ENCODE data around the gene YJU2. TPM values are rescaled to one million over a fixed set of nuclear protein-coding genes. Genes with fewer than 3 reads are reported as not detected.
A peak's percentile ranks its signal among the peaks of the same experiment; 100 is the strongest.

The YJU2 gene
- total and polyA plus RNA-seq, 2 of the 8 experiments (the other 6 are each of a cell fraction or from before 2014, with no cell fraction given): 26.8 to 27.7 TPM

- Histone ChIP-seq H3K9ac (replicated peaks in 1 of 4; ENCODE audit: extremely low read depth in 1 of 4, low read depth in 3 of 4, low read length in 3 of 4) (peak overlapping the region in 1 of 4 experiments; percentile 54; a peak in 2 of 7 replicates), H3K23me2 (ENCODE audit: low read depth, low read length) (peaks cover 4% of the 10 kb centered on the region), H4K5ac (ENCODE audit: insufficient read length, low read depth, low read length) (no peak overlapping the region), H3K79me2 (ENCODE audit: control insufficient read depth in 1 of 2, insufficient read depth in 2 of 2, low read length in 2 of 2) (no peaks in the 10 kb centered on the region), H4K20me1 (replicated peaks in 1 of 2; ENCODE audit: control insufficient read depth in 1 of 2, insufficient read depth in 2 of 2, low read length in 2 of 2) (no peaks in the 10 kb centered on the region), H3K4me3 (ENCODE audit: extremely low read depth in 1 of 4, insufficient read depth in 2 of 4, low read depth in 3 of 4, low read length in 4 of 4) (peak overlapping the region in 3 of 4 experiments; percentile 26 to 87 (median 68); a peak in 5 of 8 replicates), H3K14ac (ENCODE audit: insufficient read length) (no peak overlapping the region), H2BK15ac (ENCODE audit: low read length) (no peak overlapping the region), H3K18ac (ENCODE audit: extremely low read depth, low read length) (no peak overlapping the region), H3K27ac (ENCODE audit: low read depth, low read length) (no peak overlapping the region), H3K36me3 (ENCODE audit: control insufficient read depth in 2 of 4, insufficient read depth in 4 of 4, low read length in 3 of 4) (no peaks in the 10 kb centered on the region), H2BK20ac (ENCODE audit: low read length) (no peak overlapping the region), H2BK12ac (ENCODE audit: low read depth, low read length) (no peak overlapping the region), H3K23ac (ENCODE audit: insufficient read length) (no peak overlapping the region), H3K4me1 (replicated peaks in 1 of 4; ENCODE audit: control insufficient read depth in 3 of 4, insufficient read depth in 4 of 4, low read length in 3 of 4) (peaks cover 0 to 2% (median 0%) of the 10 kb centered on the region in 4 experiments; a peak in 3 of 7 replicates), H3K4ac (replicated peaks; ENCODE audit: insufficient read length, low read depth, low read length) (no peak overlapping the region), H3K79me1 (ENCODE audit: low read depth, low read length) (no peaks in the 10 kb centered on the region), H4K91ac (replicated peaks; ENCODE audit: insufficient read length, low read length) (no peak overlapping the region), H4K8ac (ENCODE audit: extremely low read depth, insufficient read depth, low read length) (no peak overlapping the region), H2BK120ac (replicated peaks; ENCODE audit: low read depth, low read length) (no peak overlapping the region), H2BK5ac (ENCODE audit: low read depth, low read length) (no peak overlapping the region), H3K9me3 (ENCODE audit: insufficient read depth in 2 of 2, low read depth in 1 of 2, low read length in 1 of 2) (no peaks in the 10 kb centered on the region), H3K4me2 (ENCODE audit: insufficient read depth in 1 of 2, low read depth in 2 of 2, low read length in 2 of 2) (peak overlapping the region; percentile 65 to 79), H2AK5ac (ENCODE audit: low read depth, low read length) (no peak overlapping the region), H3K56ac (replicated peaks; ENCODE audit: insufficient read length, low read depth, low read length) (no peak overlapping the region), H3K27me3 (replicated peaks in 1 of 4; ENCODE audit: control insufficient read depth in 3 of 4, extremely low read depth in 1 of 4, insufficient read depth in 3 of 4, low read length in 3 of 4) (peaks cover 0 to 7% (median 3%) of the 10 kb centered on the region in 4 experiments; a peak in 2 of 7 replicates), H2AFZ (ENCODE audit: low read length) (no peak overlapping the region)
- POLR2A ChIA-PET (ENCODE audit: partially characterized antibody): interaction anchor here (0.6 to 1.4 kb wide), 4 partner anchors 9 to 223 kb away, joined by 3 to 4 read pairs (median 3); no protein-coding TSS in a partner anchor
- 47% methylated on average over 6 of the region's 28 CpGs; no CpG with 5 or more reads in 1 of the 2 experiments for WGBS, 2 experiments (ENCODE audit: extremely low coverage in 1 of 2, insufficient coverage in 1 of 2, insufficient read length in 1 of 2, insufficient replicate concordance in 2 of 2, low coverage in 1 of 2, low lambda C conversion rate in 2 of 2, missing lambda C conversion rate in 1 of 2)
- DNase-seq (ENCODE audit: low read depth in 1 of 2, low spot score in 2 of 2): no peak
- TF ChIP-seq ASH2L (IDR thresholded peaks at IDR 0.05; ENCODE audit: low read length): peak; percentile 55
- no peak for TF ChIP-seq BACH1 (IDR thresholded peaks at IDR 0.05; ENCODE audit: low read length)
- no peak for FAIRE-seq
- CTCF ChIA-PET (ENCODE audit: partially characterized antibody): interaction anchor here (7.0 to 8.5 kb wide), 2 partner anchors 31 to 58 kb away, joined by 43 to 91 read pairs; no protein-coding TSS in a partner anchor
These were observed 48.3 kb upstream of the YJU2 start for GRCh38 chr19:4198467-4199126.
